Right kidney (tissue), 9 donors: ENCODE data around the gene OR6C2.
A peak's percentile ranks its signal among the peaks of the same experiment; 100 is the strongest.
"Not testable (repeated sequence)": the region's sequence is repeated elsewhere in the genome, so short reads cannot be mapped to it uniquely, and the experiment has no call there.

Source experiments
- DNase-seq: peaks from one replicate; pipeline ENCODE4 v3.0.0-alpha.2; 2016
- long read RNA-seq, 8 donors: transcript quantifications; one replicate each; lab custom pipeline, GENCODE V29; 2026

The OR6C2 gene
- long read RNA-seq, donor 1, result 0 reads
- long read RNA-seq, donor 2, result 0 reads
- long read RNA-seq, donor 3, result 0 reads
- long read RNA-seq, donor 4, result 0 reads
- long read RNA-seq, donor 5, result 0 reads
- long read RNA-seq, donor 6, result 0 reads
- long read RNA-seq, donor 7, result 0 reads
- long read RNA-seq, donor 8, result 0 reads

DNA sequence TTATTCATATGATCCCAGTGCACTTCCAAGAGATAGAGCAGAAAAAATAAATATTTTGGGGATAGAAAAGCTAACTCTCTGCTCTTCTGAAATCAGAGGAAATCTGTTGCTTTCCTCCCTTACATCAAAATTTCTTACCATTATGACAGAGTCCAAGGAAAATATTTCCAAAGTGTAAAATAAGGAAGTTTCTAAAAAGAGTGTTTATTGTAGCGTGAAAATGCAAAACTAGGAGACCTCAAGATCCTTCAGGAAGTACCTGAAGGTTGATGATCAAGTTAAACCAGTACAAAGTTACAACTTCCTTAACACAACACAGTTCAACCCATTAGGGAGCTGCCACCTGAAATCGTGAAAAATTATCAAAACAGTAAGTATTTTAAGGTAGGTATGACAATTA, at the start of gene OR6C2:
TSS of gene OR6C2 (plus strand) at position 301 of the 400 bp plus-strand sequence. CDS start 8,138 bp downstream, outside the sequence.
- no peak for DNase-seq

GRCh38 chr12:55396326-55396725, 47.5 kb upstream of the OR6C2 start:
- no peak for DNase-seq

DNA sequence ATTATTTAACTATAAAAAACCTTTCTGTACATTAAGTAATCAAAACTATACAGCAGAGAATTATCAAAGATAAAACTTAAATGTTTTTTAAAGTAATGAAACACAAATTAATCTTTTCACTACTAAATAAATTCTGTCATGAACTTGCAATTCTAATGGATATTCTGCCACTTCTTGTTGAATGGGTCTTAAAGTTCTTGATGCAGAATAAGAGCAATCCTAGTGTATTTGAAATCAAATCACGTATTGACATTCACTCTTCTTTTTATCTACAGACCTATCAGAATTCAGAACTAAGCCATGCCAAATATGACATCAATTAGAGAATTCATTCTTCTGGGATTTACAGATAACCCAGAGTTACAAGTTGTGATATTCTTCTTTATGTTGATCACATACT, 43.6 kb upstream of the OR6C2 start, which contains the start of gene OR6C65:
TSS of gene OR6C65 (plus strand) at position 301 of the 400 bp plus-strand sequence. CDS start at position 301, 0 bp downstream.
- DNase-seq, result no peak

GRCh38 chr12:55407866-55408265, 36.0 kb upstream of the OR6C2 start:
- no peak for DNase-seq

- not testable (repeated sequence) for DNase-seq
These were observed 34.7 kb upstream of the OR6C2 start for GRCh38 chr12:55409133-55409532.

DNA sequence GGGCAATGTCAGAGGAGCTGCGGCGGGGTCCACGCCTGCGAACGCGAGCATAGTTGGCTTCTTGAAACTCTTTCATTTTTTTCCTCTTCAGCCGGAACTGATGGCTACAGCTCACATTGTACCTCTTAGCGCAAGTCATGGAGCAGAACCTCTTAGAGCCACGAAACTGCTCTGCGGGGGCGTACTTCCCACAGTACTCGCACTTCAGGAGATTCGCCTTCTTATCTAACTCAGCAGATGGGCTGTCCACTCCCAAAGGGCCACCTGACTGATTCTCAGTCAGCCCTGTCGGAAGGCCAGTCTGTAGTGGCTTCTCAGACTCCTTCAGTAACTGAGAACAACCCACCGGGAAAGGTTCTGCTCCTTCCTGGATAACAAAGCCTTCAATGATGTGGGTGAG, 31.7 kb upstream of the OR6C2 start:
- not testable (repeated sequence) for DNase-seq

- not testable (repeated sequence) for DNase-seq
These were observed 30.1 kb upstream of the OR6C2 start for GRCh38 chr12:55413498-55414388.

GRCh38 chr12:55414396-55414823, 29.5 kb upstream of the OR6C2 start:
- peak; percentile 30 for DNase-seq

GRCh38 chr12:55414889-55415288, 29.0 kb upstream of the OR6C2 start:
- peak; percentile 8 for DNase-seq

DNA sequence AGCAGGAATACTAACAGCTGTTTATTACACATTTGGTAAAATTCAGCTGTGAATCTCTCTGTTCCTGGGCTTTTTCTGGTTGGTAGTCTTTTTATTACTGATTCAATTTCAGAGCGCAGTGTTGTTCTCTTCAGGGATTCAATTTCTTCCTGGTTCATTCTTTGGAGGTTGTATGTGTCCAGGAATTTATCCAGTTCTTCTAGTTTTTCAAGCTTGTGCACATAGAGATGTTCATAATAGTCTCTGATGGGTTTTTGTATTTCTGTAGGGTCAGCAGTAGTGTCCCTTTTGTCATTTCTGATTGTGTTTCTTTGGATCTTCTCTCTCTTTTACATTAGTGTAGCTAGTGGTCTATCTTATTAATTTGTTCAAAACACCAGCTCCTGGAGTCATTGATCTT, 26.9 kb upstream of the OR6C2 start:
- no peak for DNase-seq

DNA sequence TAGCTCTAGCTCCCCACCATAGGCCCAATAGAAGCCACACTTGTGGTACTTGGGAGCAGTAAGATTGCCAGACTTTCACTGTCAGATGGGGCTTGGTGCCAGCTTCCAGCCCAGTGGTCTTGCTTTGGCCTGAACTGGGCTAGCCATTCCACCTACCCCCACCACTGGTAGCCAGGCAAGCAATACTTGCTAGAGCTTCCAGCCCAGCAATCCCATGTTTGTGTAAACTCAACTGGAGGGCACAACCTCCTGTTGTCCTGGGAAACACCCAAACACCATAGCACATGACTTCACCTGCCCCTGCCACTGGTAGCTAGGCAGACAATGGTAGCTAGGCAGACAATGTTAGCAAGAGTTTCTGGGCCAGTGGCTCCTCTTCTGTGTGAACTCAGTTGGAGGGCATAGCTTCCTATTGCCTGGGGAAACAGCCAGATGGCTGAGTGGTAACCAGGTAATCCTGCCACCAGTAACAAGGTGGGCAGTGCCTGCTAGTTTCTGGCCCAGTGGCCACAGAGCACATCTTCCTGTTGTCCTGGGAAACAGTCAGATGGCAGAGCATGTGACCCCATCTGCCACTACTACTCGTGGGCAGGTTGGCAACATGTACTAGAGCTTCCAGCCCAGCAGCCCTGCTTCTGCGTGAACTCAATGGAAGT, 23.4 kb upstream of the OR6C2 start:
- no peak for DNase-seq

GRCh38 chr12:55425954-55426353, 17.9 kb upstream of the OR6C2 start, which contains the start of gene OR6C76:
Gene OR6C76, plus strand, starts transcription at chr12:55426254. Its CDS starts 0 bp downstream, at chr12:55426254.
- DNase-seq, result no peak

DNA sequence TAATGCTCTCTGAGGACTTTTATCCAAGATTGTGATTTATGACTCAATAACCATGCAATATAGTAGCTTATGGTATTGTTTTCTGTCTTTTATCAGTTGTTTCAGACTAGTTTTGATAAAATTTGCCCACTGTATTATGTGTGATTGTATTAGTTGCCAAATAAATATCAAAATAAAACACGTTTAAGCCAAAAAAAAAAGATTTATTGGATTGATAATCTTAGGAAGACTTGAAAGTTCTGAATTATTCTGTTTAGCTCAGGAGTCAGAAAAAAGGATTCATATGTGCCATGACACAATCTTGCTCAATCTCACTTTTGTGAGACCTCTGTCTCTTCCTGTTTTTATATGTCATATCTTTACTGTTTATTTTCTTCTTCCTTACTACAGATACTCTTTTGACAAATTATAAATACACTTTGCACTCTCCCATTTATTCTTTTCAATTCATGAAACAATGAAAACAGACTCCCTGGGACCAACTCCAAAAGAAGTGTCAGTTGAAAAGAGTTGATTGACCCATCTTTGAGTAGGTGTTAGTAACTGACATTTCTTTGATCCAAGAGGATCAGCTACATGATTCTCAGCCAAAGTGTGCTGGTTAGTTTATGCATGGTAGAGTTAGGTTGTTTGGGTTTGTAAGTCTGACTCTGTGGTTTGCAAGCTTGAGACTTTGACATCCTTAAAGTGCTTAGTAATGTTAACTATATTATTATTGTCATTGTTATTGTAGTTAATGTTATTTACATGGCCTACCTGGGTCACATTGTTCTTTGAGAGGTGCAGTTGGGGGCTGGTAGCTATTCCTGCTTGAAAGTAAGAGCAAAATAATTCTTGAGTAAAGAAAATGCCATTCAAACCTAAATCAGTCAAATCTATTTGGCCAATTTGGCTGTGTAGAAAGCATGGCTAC, 15.3 kb upstream of the OR6C2 start:
- no peak for DNase-seq

GRCh38 chr12:55441233-55441632, 2.6 kb upstream of the OR6C2 start:
- not testable (repeated sequence) for DNase-seq

- no peak for DNase-seq
These were observed 1.5 kb downstream of the OR6C2 start for GRCh38 chr12:55445357-55445756.

DNA sequence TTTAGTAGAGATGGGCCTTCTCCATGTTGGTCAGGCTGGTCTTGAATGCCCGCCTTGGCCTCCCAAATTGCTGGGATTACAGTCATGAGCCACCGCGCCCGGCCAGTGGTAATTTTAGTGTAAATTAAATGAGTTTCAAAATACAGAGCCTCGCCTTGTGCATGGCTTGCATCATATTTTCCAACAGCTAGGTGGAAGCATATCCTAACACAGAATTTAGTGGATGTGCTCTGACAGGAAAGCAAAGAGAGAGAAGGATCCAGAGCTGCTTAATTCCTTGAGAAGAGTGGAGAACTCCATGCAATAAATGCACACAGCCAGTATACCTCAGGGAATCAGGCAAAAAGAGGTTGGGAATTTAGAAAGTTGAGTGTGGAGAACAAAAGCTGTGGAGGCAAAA, 2.5 kb downstream of the OR6C2 start:
- DNase-seq, result no peak

GRCh38 chr12:55448825-55449224, 4.9 kb downstream of the OR6C2 start:
- DNase-seq, result no peak

DNA sequence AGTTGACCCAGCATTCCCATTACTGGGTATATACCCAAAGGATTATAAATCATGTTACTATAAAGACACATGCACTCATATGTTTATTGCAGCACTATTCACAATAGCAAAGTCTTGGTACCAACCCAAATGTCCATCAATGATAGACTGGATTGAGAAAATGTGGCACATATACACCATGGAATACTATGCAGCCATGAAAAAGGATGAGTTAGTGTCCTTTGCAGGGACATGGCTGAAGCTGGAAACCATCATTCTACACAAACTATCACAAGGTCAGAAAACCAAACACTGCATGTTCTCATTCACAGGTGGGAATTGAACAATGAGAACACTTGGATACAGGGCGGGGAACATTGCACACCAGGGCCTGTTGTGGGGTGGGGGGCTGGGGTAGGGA, 21.1 kb downstream of the OR6C2 start:
- not testable (repeated sequence) for DNase-seq

GRCh38 chr12:55467836-55468235, 24.0 kb downstream of the OR6C2 start:
- DNase-seq, result no peak

GRCh38 chr12:55469291-55469690, 25.4 kb downstream of the OR6C2 start:
- DNase-seq, result no peak

- DNase-seq, result no peak
These were observed 26.4 kb downstream of the OR6C2 start, which contains the start of gene OR6C70 for GRCh38 chr12:55470088-55470829. Gene OR6C70, minus strand, starts transcription at chr12:55470138. Its CDS starts 0 bp downstream, at chr12:55470138.
